Neural cell (in vitro differentiated cells): ENCODE data around the gene SLC35E4.

ENCODE experiments used
- CTCF ChIP-seq: fragments of 450-650 bp; IDR thresholded peaks from 2 replicates; pipeline ENCODE4 v1.5.1; 2014; ENCODE audit warnings: antibody characterized with exemption, mild to moderate bottlenecking, moderate library complexity; ENCODE audit not compliant: poor library complexity, severe bottlenecking
- EP300 ChIP-seq: fragments of 450-650 bp; conservative IDR thresholded peaks from 2 replicates; pipeline ENCODE4 v1.6.1; 2014; ENCODE audit warnings: antibody characterized with exemption, mild to moderate bottlenecking, moderate library complexity; ENCODE audit not compliant: poor library complexity, severe bottlenecking
- EZH2 ChIP-seq: fragments of 200-600, 300-800 bp; shearing (Covaris generic), sonication (generic); IDR thresholded peaks from 2 replicates; pipeline ENCODE4 v1.6.1; 2014; ENCODE audit warnings: antibody characterized with exemption, low read length, borderline replicate concordance, mild to moderate bottlenecking; ENCODE audit not compliant: insufficient read depth, poor library complexity, severe bottlenecking
- MXI1 ChIP-seq: fragments of 450-650 bp; conservative IDR thresholded peaks from 2 replicates; pipeline ENCODE4 v1.6.1; 2014; ENCODE audit warnings: antibody characterized with exemption, mild to moderate bottlenecking; ENCODE audit not compliant: poor library complexity, severe bottlenecking
- POLR2AphosphoS5 ChIP-seq: IDR thresholded peaks from 2 replicates; pipeline ENCODE4 v1.6.1; 2012
- RAD21 ChIP-seq: fragments of 450-650 bp; conservative IDR thresholded peaks from 2 replicates; pipeline ENCODE4 v1.6.1; 2014; ENCODE audit warnings: antibody characterized with exemption, mild to moderate bottlenecking, moderate library complexity
- REST ChIP-seq: IDR thresholded peaks from 2 replicates; pipeline ENCODE4 v1.6.1; 2012; ENCODE audit warnings: borderline replicate concordance
- SMC3 ChIP-seq: fragments of 450-650 bp; conservative IDR thresholded peaks from 2 replicates; pipeline ENCODE4 v1.6.1; 2014; ENCODE audit warnings: antibody characterized with exemption, mild to moderate bottlenecking, moderate library complexity; ENCODE audit not compliant: poor library complexity
- TAF1 ChIP-seq: IDR thresholded peaks from 2 replicates; pipeline ENCODE4 v1.6.1; 2012; ENCODE audit warnings: low read depth

- TF ChIP-seq CTCF (no peak), EZH2 (no peak), SMC3 (no peak), EP300 (no peak), REST (no peak), TAF1 (no peak), POLR2AphosphoS5 (no peak), RAD21 (no peak), MXI1 (no peak)
Observed at GRCh38 chr22:30637701-30638114, 2.1 kb downstream of the SLC35E4 start.
